NK-92 (cell line): Measurements from ENCODE around the gene HGD.

ENCODE experiments used
- DNase-seq: peaks from one replicate; lab custom pipeline; 2025; ENCODE audit not compliant: unreplicated experiment; lab: John Stamatoyannopoulos, UW

Gene HGD

GRCh38 chr3:120596116-120596852, 85.8 kb downstream of the HGD start, which contains the start of gene NDUFB4:
NDUFB4 (plus strand) TSS chr3:120596336; CDS start chr3:120596360, 24 bp downstream.
- DNase-seq, result peak; percentile 84

- DNase-seq, result no peak
Observed at GRCh38 chr3:120595788-120596115, 86.3 kb downstream of the HGD start.

GRCh38 chr3:120587332-120587975, 94.6 kb downstream of the HGD start:
- DNase-seq, result no peak
